Osteocyte (in vitro differentiated cells): ENCODE results near the gene NETO2. TPM values are rescaled to one million over a fixed set of nuclear protein-coding genes. Genes with fewer than 3 reads are reported as not detected.
"Not testable (repeated sequence)": the region's sequence is repeated elsewhere in the genome, so short reads cannot be mapped to it uniquely, and the experiment has no call there.

Source experiments
- DNase-seq: peaks from one replicate; pipeline ENCODE4 v3.0.0; 2021; ENCODE audit warnings: mixed read lengths; ENCODE audit not compliant: unreplicated experiment; ENCODE audit errors: extremely low spot score
- H3K27ac Mint-ChIP-seq: one replicate; pipeline ENCODE4 v1.8.0; 2021; ENCODE audit warnings: mild to moderate bottlenecking, mixed read lengths; ENCODE audit not compliant: unreplicated experiment
- H3K27me3 Mint-ChIP-seq: one replicate; pipeline ENCODE4 v1.8.0; 2021; ENCODE audit warnings: mixed read lengths; ENCODE audit not compliant: unreplicated experiment
- H3K36me3 Mint-ChIP-seq: one replicate; pipeline ENCODE4 v1.8.0; 2021; ENCODE audit warnings: mixed read lengths; ENCODE audit not compliant: unreplicated experiment
- H3K4me1 Mint-ChIP-seq: one replicate; pipeline ENCODE4 v1.8.0; 2021; ENCODE audit warnings: mixed read lengths; ENCODE audit not compliant: unreplicated experiment
- H3K4me3 Mint-ChIP-seq: one replicate; pipeline ENCODE4 v1.8.0; 2021; ENCODE audit warnings: mild to moderate bottlenecking, moderate library complexity, mixed read lengths; ENCODE audit not compliant: unreplicated experiment
- H3K9me3 Mint-ChIP-seq: one replicate; pipeline ENCODE4 v1.8.0; 2021; ENCODE audit warnings: mixed read lengths; ENCODE audit not compliant: unreplicated experiment
- total RNA-seq: library from RNA; stranded (reverse); gene quantifications from 2 replicates; pipeline ENCODE4 v1.2.1, GENCODE V29; 2021
- TF ChIP-seq, protein P1 (sequence below): fragments of 200-600 bp; sonication (generic); IDR thresholded peaks from 2 replicates; pipeline ENCODE4 v1.5.0; 2021; ENCODE audit warnings: antibody characterized with exemption, mild to moderate bottlenecking, moderate library complexity

Gene NETO2
- total RNA-seq, 1 donor from 2014 or later: 16.7 TPM

DNA sequence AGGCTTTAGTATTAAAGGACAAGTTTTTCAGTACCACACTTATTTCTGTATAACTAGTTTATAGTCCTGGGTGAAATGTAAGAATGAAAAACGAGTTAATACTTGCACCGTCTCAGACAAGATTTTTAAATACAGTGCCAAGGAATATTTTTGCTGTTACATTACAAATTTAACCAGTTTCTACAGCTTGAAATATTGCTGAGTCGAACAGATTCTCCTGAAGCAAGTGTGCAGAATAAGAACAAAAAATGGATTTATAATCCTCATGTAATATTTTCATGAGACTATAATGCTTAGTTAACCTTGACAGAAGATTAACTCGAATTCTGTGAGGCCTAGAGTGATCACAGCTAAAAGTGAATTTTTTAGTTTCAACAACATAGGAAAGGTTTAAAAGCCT lies 3.1 kb downstream of the NETO2 start:
- Mint-ChIP-seq H3K27me3 (no peaks in the 10 kb centered on the region), H3K4me1 (peaks cover 11% of the 10 kb centered on the region), H3K9me3 (no peaks in the 10 kb centered on the region), H3K36me3 (no peaks in the 10 kb centered on the region), H3K27ac (no peak overlapping the region), H3K4me3 (no peak overlapping the region)
- no peak for DNase-seq
- TF ChIP-seq, protein P1, sequence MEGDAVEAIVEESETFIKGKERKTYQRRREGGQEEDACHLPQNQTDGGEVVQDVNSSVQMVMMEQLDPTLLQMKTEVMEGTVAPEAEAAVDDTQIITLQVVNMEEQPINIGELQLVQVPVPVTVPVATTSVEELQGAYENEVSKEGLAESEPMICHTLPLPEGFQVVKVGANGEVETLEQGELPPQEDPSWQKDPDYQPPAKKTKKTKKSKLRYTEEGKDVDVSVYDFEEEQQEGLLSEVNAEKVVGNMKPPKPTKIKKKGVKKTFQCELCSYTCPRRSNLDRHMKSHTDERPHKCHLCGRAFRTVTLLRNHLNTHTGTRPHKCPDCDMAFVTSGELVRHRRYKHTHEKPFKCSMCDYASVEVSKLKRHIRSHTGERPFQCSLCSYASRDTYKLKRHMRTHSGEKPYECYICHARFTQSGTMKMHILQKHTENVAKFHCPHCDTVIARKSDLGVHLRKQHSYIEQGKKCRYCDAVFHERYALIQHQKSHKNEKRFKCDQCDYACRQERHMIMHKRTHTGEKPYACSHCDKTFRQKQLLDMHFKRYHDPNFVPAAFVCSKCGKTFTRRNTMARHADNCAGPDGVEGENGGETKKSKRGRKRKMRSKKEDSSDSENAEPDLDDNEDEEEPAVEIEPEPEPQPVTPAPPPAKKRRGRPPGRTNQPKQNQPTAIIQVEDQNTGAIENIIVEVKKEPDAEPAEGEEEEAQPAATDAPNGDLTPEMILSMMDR: no peak

- peaks cover 11% of the 10 kb centered on the region for H3K4me1 Mint-ChIP-seq
- no peak for DNase-seq
- TF ChIP-seq, protein P1: no peak
- no peak overlapping the region for H3K27ac Mint-ChIP-seq
- no peaks in the 10 kb centered on the region for H3K9me3 Mint-ChIP-seq
- no peaks in the 10 kb centered on the region for H3K36me3 Mint-ChIP-seq
- no peak overlapping the region for H3K4me3 Mint-ChIP-seq
- H3K27me3 Mint-ChIP-seq: no peaks in the 10 kb centered on the region
Measured at GRCh38 chr16:47139561-47140185, 4.1 kb downstream of the NETO2 start.

DNA sequence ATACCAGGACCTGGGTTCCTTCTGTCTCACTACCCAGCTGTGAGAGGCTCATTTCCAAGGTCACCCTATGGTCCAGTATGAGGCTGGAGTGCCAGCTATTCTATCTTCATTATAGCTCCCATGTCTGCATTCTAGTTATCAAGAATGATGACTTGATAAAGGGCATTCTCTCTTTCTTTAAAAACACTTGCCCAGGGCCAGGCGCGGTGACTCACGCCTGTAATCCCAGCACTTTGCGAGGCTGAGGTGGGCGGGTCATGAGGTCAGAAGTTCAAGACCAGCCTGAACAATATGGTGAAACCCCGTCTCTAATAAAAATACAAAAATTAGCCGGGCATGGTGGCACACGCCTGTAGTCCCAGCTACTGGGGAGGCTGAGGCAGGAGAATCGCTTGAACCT lies 5.8 kb downstream of the NETO2 start:
- H3K27ac Mint-ChIP-seq, DNase-seq, H3K4me1 Mint-ChIP-seq, H3K4me3 Mint-ChIP-seq, H3K9me3 Mint-ChIP-seq, H3K27me3 Mint-ChIP-seq, H3K36me3 Mint-ChIP-seq: not testable (repeated sequence)

DNA sequence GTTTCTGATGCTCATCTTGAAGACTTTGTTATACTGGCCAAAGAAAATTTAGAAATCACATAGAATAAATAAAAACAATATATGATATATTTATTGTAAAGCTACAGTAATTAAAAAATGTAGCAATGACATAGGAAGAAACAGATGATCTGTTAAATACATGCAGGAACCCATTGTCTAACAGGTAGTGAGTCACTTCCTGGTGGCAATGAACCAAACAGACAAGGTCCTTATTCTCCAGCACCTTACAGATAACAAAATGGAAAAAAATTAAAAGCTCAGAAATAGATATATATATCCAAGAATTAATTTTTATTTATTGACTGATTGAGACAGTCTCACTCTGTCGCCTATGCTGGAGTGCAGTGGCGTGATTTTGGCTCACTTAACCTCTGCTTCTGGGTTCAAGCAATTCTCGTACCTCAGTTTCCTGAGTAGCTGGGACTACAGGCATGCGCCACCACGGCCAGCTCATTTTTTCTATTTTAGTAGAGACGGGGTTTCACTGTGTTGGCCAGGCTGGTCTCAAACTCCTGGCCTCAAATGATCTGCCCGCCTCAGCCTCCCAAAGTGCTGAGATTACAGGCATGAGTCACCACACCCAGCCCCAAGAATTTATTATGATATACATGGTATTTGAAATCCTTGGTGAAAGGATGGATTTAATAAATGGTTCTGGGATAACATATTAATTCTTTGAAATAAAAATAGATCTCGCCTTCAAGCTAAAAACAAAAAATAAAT lies 7.5 kb downstream of the NETO2 start:
- TF ChIP-seq, protein P1: no peak
- no peak overlapping the region for H3K4me3 Mint-ChIP-seq
- no peak overlapping the region for H3K27ac Mint-ChIP-seq
- DNase-seq: no peak
- no peaks in the 10 kb centered on the region for H3K36me3 Mint-ChIP-seq
- H3K27me3 Mint-ChIP-seq: no peaks in the 10 kb centered on the region
- peaks cover 3% of the 10 kb centered on the region for H3K4me1 Mint-ChIP-seq
- H3K9me3 Mint-ChIP-seq: no peaks in the 10 kb centered on the region

GRCh38 chr16:47134550-47134949 lies 9.2 kb downstream of the NETO2 start:
- no peaks in the 10 kb centered on the region for H3K36me3 Mint-ChIP-seq
- TF ChIP-seq, protein P1: no peak

More at GRCh38 chr16:47134550-47134949, 9.2 kb downstream of the NETO2 start:
- Mint-ChIP-seq H3K27me3 (no peaks in the 10 kb centered on the region), H3K9me3 (no peaks in the 10 kb centered on the region), H3K4me3 (no peak overlapping the region), H3K27ac (no peak overlapping the region), H3K4me1 (peaks cover 3% of the 10 kb centered on the region)
- no peak for DNase-seq
